Fibroblast of lung (primary cell): ENCODE results near the gene BCAS3. TPM values are rescaled to one million over a fixed set of nuclear protein-coding genes. Genes with fewer than 3 reads are reported as not detected.

Experiments
- DNase-seq, 2 donors: peaks; one replicate each; pipeline versions ENCODE4 v3.0.0 to v3.0.0-alpha.2; 2010; ENCODE audit warnings: low read depth in 2 of 2
- H2AFZ ChIP-seq: 2 replicates; pipeline ENCODE4 v1.5.1; 2012; ENCODE audit warnings: low read length, control low read depth, inconsistent platforms
- H3K27ac ChIP-seq: 2 replicates; pipeline ENCODE4 v1.5.1; 2011; ENCODE audit warnings: low read length, control low read depth; ENCODE audit not compliant: insufficient read depth
- H3K27me3 ChIP-seq: 2 replicates; pipeline ENCODE4 v1.5.1; 2011; ENCODE audit warnings: mild to moderate bottlenecking, low read length; ENCODE audit not compliant: control insufficient read depth, insufficient read depth
- H3K36me3 ChIP-seq: 2 replicates; pipeline ENCODE4 v1.5.1; 2011; ENCODE audit warnings: low read length; ENCODE audit not compliant: control insufficient read depth, insufficient read depth
- H3K4me1 ChIP-seq: 2 replicates; pipeline ENCODE4 v1.5.1; 2011; ENCODE audit warnings: low read length; ENCODE audit not compliant: control insufficient read depth, insufficient read depth; ENCODE audit errors: extremely low read depth
- H3K4me2 ChIP-seq: 2 replicates; pipeline ENCODE4 v1.5.1; 2011; ENCODE audit warnings: low read length, control low read depth; ENCODE audit not compliant: insufficient read depth; ENCODE audit errors: extremely low read depth
- H3K4me3 ChIP-seq, 4 experiments: fragments of 200-600 bp in 1 of 4; sonication (generic) in 1 of 4; replicated peaks in 1 of 4; 2 replicates each; pipeline ENCODE4 v1.5.1; 2011 to 2016; ENCODE audit warnings: low read length in 4 of 4, low read depth in 3 of 4, mild to moderate bottlenecking in 3 of 4, control low read depth in 2 of 4, inconsistent platforms in 1 of 4, mixed read lengths in 1 of 4; ENCODE audit not compliant: insufficient read depth in 1 of 4; ENCODE audit errors: control extremely low read depth in 1 of 4
- H3K79me2 ChIP-seq: 2 replicates; pipeline ENCODE4 v1.5.1; 2012; ENCODE audit warnings: mild to moderate bottlenecking, low read length, inconsistent platforms; ENCODE audit not compliant: control insufficient read depth, insufficient read depth
- H3K9ac ChIP-seq: 2 replicates; pipeline ENCODE4 v1.5.1; 2011; ENCODE audit warnings: mild to moderate bottlenecking, low read length, control low read depth; ENCODE audit not compliant: insufficient read depth
- H3K9me3 ChIP-seq: 2 replicates; pipeline ENCODE4 v1.5.1; 2012; ENCODE audit warnings: low read depth, low read length; ENCODE audit not compliant: control insufficient read depth, insufficient read depth
- H4K20me1 ChIP-seq: 2 replicates; pipeline ENCODE4 v1.5.1; 2011; ENCODE audit warnings: low read length; ENCODE audit not compliant: control insufficient read depth, insufficient read depth; ENCODE audit errors: extremely low read depth
- EZH2 ChIP-seq: IDR thresholded peaks from 2 replicates; pipeline ENCODE4 v1.5.1; 2012; ENCODE audit warnings: low read length, control low read depth, mild to moderate bottlenecking; ENCODE audit errors: missing control alignments
- polyA plus RNA-seq, 2 donors: library from polyadenylated mRNA; depleted of rRNA in 1 of 2; stranded (reverse) in 1 of 2; unstranded in 1 of 2; fragments of >200 nt; gene quantifications; 2 replicates each; pipeline ENCODE4 v1.2.1, GENCODE V29; 2011 to 2012; ENCODE audit warnings: missing spikeins in 1 of 2
- total RNA-seq: library from RNA; depleted of rRNA; stranded (reverse); fragments of >200 nt; gene quantifications from 2 replicates; pipeline ENCODE4 v1.2.1, GENCODE V29; 2014
- TF ChIP-seq, protein P1 (sequence below), 2 donors: IDR thresholded peaks in 1 of 2; conservative IDR thresholded peaks in 1 of 2; 1 replicate in 1 of 2; 2 replicates in 1 of 2; pipeline ENCODE4 v1.5.1; 2011 to 2012; ENCODE audit warnings: low read length in 2 of 2, control low read depth in 1 of 2, inconsistent platforms in 1 of 2, low read depth in 1 of 2, mild to moderate bottlenecking in 1 of 2

Gene BCAS3
- total and polyA plus RNA-seq, 2 donors (not counting 1 experiment from before 2014, with no cell fraction given) = 9.9 to 43.6 TPM

DNA sequence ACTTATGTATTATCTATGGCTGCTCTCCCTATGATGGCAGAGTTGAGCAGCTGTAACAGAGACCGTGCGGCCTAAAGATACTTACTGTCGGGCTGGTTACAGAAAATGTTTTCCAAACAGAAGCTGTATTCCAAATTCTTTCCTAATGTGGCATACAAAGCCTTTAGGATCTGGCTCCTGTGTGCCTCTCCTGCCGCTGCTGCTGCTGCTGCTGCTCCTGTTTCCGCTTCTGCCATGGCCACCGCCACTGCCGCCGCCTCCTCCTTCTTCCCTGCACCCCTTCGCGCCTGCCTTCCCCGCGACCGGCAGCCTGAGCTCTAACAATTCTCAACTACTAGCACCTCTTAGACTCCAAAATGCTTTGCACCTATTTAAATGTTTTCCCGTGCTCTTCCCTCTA lies 458.1 kb downstream of the BCAS3 start:
- Histone ChIP-seq H3K4me1 (peaks cover 31% of the 10 kb centered on the region), H3K27ac (peak overlapping the region; percentile 81), H3K4me3 (peak overlapping the region; percentile 34 to 59 (median 44)), H3K27me3 (no peaks in the 10 kb centered on the region), H3K9ac (peak overlapping the region; percentile 57), H2AFZ (peak overlapping the region; percentile 38), H3K4me2 (peak overlapping the region; percentile 60), H3K36me3 (no peaks in the 10 kb centered on the region), H3K9me3 (no peaks in the 10 kb centered on the region), H3K79me2 (peaks cover 43% of the 10 kb centered on the region), H4K20me1 (no peaks in the 10 kb centered on the region)
- DNase-seq = no peak
- TF ChIP-seq EZH2 = no peak
- TF ChIP-seq, protein P1, sequence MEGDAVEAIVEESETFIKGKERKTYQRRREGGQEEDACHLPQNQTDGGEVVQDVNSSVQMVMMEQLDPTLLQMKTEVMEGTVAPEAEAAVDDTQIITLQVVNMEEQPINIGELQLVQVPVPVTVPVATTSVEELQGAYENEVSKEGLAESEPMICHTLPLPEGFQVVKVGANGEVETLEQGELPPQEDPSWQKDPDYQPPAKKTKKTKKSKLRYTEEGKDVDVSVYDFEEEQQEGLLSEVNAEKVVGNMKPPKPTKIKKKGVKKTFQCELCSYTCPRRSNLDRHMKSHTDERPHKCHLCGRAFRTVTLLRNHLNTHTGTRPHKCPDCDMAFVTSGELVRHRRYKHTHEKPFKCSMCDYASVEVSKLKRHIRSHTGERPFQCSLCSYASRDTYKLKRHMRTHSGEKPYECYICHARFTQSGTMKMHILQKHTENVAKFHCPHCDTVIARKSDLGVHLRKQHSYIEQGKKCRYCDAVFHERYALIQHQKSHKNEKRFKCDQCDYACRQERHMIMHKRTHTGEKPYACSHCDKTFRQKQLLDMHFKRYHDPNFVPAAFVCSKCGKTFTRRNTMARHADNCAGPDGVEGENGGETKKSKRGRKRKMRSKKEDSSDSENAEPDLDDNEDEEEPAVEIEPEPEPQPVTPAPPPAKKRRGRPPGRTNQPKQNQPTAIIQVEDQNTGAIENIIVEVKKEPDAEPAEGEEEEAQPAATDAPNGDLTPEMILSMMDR (conservative IDR thresholded peaks at IDR 0.05 in 1 of 2, IDR thresholded peaks at IDR 0.05 in 1 of 2; ENCODE audit: low read depth in 1 of 2, low read length in 2 of 2) = no peak

DNA sequence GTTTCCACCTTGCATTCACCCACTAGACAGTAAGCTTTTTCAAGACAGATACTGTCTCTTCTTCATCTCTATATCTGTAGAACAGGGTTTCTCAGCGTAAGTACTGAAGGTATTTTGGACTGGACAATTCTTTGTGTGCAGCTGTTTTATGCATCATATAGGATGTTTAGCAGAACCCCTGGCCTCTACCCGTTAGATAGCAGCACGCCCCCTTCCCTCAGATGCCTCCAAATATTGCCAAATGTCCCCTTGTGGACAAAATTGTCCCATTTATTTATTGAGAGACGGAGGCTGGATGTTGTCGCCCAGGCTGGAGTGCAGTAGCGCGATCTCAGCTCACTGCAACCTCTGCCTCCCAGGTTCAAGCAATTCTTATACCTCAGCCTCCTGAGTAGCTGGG lies 458.6 kb downstream of the BCAS3 start:
- Histone ChIP-seq H4K20me1 (no peaks in the 10 kb centered on the region), H2AFZ (peak overlapping the region; percentile 38), H3K4me3 (peak overlapping the region in 3 of 4 experiments; percentile 43 to 59 (median 45)), H3K9ac (peak overlapping the region; percentile 57), H3K9me3 (no peaks in the 10 kb centered on the region), H3K4me2 (peak overlapping the region; percentile 60), H3K27me3 (no peaks in the 10 kb centered on the region), H3K27ac (peak overlapping the region; percentile 81), H3K4me1 (peaks cover 31% of the 10 kb centered on the region), H3K79me2 (peaks cover 38% of the 10 kb centered on the region), H3K36me3 (no peaks in the 10 kb centered on the region)
- TF ChIP-seq, protein P1 (conservative IDR thresholded peaks at IDR 0.05 in 1 of 2, IDR thresholded peaks at IDR 0.05 in 1 of 2; ENCODE audit: low read depth in 1 of 2, low read length in 2 of 2) = no peak
- no peak for TF ChIP-seq EZH2
- DNase-seq = no peak

DNA sequence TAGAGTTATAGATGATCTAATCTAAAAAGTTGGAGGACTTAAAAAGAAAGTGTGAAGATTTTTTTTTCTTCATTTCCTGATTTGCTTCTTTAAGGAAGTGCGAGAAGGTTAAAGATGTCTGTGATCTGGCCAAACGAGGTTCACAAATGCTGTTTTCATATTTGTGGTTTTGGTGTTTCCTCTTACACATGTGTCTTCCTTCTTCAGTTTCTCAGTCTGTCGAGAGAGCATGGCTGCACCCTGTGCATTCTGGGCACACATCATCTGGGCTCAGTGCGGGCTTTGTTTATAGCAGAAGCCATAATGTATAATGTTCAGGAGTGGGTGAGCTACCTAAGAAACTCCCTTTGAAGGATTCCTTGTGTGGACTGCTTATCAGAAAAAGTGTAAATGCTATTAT lies 461.6 kb downstream of the BCAS3 start:
- H4K20me1 ChIP-seq = no peaks in the 10 kb centered on the region
- H3K27me3 ChIP-seq = no peaks in the 10 kb centered on the region
- H3K4me1 ChIP-seq = peaks cover 21% of the 10 kb centered on the region
- peak overlapping the region; percentile 38 for H3K27ac ChIP-seq
- no peak overlapping the region for H3K4me3 ChIP-seq
- no peak overlapping the region for H2AFZ ChIP-seq
- peaks cover 14% of the 10 kb centered on the region for H3K79me2 ChIP-seq
- H3K9ac ChIP-seq = no peak overlapping the region
- H3K4me2 ChIP-seq = peak overlapping the region; percentile 40
- H3K9me3 ChIP-seq = no peaks in the 10 kb centered on the region
- TF ChIP-seq, protein P1 (conservative IDR thresholded peaks at IDR 0.05 in 1 of 2, IDR thresholded peaks at IDR 0.05 in 1 of 2; ENCODE audit: low read depth in 1 of 2, low read length in 2 of 2) = no peak
- no peak for TF ChIP-seq EZH2
- peak; percentile 82 to 83 for DNase-seq
- no peaks in the 10 kb centered on the region for H3K36me3 ChIP-seq
